WERI-Rb-1 (cell line): ENCODE data around the gene ERN1.

Experiments used
- DNase-seq: peaks from one replicate; pipeline ENCODE4 v3.0.0-alpha.2; 2020
- H3K27ac ChIP-seq: fragments of 250-450 bp; sonication (Bioruptor Pico); 2 replicates; pipeline ENCODE4 v1.5.1; 2020; ENCODE audit warnings: mild to moderate bottlenecking, moderate library complexity
- H3K27me3 ChIP-seq: fragments of 250-450 bp; sonication (Bioruptor Pico); 2 replicates; pipeline ENCODE4 v1.5.1; 2021; ENCODE audit warnings: mild to moderate bottlenecking, low read depth, moderate library complexity; ENCODE audit not compliant: insufficient read depth, severe bottlenecking
- H3K36me3 ChIP-seq: fragments of 250-450 bp; sonication (Bioruptor Pico); 2 replicates; pipeline ENCODE4 v1.5.1; 2020; ENCODE audit warnings: mild to moderate bottlenecking, moderate library complexity
- H3K4me3 ChIP-seq: 2 replicates; pipeline ENCODE4 v1.5.1; 2011; ENCODE audit warnings: low read depth, mild to moderate bottlenecking, control low read depth, low read length
- H3K9me3 ChIP-seq: fragments of 250-450 bp; sonication (Bioruptor Pico); 2 replicates; pipeline ENCODE4 v1.5.1; 2021; ENCODE audit warnings: mild to moderate bottlenecking, moderate library complexity; ENCODE audit not compliant: severe bottlenecking
- TF ChIP-seq, protein P1 (sequence below): IDR thresholded peaks from 2 replicates; pipeline ENCODE4 v1.5.1; 2011; ENCODE audit warnings: low read depth, mild to moderate bottlenecking, control low read depth, inconsistent platforms, low read length

Gene ERN1

DNA sequence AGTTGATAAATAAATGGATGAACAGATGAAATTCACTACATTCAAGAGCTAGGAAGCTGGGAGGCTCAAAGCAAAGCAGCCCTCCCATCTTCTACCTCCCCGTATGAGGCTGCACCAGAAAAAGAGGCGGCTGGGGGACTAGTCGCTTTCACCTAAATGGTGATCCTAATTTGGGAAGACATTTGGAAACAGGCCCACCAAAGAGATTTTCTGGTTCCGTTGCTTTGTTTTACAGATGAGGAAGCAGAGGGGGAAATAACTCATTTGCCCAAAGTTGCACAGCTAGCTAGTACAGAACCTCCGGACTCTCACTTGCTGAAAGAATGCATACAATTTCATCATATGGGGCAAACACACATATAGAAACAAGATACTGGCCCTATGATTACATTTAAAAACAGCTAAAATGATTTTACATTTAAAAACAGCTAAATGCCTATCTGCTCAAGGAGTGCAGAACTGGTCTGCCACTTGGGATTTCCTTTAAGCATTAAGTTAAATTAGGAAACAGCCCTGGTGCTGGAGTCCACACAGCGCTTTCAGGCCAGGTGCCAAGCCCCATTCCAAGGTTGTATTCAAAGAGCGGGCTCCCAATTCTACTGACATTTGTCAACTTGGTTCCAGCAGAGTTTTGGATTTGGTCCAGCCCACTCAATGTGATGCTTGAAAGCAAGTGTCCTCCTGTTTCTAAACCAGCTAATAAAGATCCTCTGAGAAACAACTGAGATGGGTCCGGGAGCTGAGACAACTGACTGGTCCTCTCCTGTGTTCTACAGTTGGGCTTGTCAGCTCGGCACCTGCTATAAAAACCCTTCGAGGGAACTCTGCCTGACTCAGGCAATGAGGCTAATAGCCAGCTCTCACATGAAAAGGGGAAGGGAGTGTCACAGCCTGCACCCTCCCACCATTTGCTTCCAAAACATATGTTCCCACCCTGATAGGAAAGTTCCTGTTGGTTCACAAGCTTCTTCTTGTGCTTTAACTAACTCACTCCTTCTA is 11.7 kb downstream of the ERN1 start:
- H3K27me3 ChIP-seq: no peaks in the 10 kb centered on the region
- no peak overlapping the region for H3K27ac ChIP-seq
- no peak for DNase-seq
- H3K36me3 ChIP-seq: peaks cover 3% of the 10 kb centered on the region
- H3K9me3 ChIP-seq: no peaks in the 10 kb centered on the region
- TF ChIP-seq, protein P1, sequence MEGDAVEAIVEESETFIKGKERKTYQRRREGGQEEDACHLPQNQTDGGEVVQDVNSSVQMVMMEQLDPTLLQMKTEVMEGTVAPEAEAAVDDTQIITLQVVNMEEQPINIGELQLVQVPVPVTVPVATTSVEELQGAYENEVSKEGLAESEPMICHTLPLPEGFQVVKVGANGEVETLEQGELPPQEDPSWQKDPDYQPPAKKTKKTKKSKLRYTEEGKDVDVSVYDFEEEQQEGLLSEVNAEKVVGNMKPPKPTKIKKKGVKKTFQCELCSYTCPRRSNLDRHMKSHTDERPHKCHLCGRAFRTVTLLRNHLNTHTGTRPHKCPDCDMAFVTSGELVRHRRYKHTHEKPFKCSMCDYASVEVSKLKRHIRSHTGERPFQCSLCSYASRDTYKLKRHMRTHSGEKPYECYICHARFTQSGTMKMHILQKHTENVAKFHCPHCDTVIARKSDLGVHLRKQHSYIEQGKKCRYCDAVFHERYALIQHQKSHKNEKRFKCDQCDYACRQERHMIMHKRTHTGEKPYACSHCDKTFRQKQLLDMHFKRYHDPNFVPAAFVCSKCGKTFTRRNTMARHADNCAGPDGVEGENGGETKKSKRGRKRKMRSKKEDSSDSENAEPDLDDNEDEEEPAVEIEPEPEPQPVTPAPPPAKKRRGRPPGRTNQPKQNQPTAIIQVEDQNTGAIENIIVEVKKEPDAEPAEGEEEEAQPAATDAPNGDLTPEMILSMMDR: no peak
- H3K4me3 ChIP-seq: no peak overlapping the region

DNA sequence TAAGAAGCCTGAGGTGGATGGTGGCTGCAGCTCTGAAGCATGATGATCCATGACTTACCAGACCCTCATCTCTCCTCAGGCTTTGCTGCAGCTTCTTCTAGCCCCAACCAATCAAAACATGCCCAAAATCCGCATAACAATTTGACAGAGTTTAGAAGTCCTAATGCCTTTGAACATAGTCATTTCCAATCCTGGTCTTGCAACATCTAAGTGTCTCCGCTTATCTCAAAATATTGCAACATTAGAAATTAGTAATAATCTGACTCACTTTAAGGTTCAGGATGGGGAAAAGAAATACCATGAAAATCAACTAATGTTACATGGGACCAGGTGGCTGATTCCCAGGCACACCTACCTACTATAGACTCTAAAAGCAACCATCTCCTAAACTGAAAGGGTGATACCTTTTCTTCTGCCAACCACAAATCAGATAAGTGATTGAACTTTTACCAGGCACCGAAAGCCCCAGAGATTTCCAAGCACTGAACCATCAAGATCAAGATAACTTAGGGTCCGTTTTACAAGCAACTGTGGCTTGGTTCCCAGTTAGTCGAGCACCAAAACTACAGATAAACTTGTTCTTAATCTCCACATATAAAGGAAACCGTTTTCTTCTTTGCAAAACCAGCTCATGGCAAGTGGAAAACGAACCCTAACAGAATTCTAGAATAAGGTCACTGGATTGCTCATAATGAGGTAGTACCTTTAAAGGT is 14.0 kb downstream of the ERN1 start:
- Histone ChIP-seq H3K27me3 (no peaks in the 10 kb centered on the region), H3K27ac (no peak overlapping the region), H3K36me3 (no peaks in the 10 kb centered on the region), H3K4me3 (no peak overlapping the region), H3K9me3 (no peaks in the 10 kb centered on the region)
- TF ChIP-seq, protein P1: no peak
- no peak for DNase-seq

DNA sequence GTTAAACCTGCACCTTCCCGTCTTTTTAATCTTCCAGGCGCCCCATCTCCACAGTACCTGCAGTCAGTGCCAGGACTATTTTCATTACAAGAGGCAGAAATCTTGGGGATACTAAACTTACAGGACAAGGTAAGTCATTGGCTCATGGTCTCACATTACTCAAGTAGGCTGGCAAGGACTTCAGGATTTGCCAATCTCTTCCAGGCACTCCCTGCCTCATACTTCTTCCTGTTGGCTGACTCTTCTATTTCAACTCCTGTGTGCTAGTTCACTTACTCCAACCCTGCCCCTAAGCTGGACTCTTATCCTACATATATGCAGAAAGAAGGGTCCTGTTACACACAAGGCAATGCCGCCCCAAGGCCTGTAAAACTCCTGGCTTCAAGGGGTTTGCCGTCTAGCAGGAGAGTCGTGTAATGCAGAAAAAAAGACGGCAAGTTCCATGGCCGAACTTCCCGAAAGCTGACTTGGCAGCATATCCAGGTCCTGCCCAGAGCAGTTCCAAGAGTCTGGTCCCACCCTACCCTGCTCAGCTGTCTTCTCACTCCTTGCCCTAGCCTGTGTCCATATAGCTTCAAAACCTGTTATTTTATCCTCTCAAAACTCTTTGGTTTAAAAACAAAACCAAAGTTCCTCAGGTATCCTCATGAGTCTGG is 14.8 kb downstream of the ERN1 start:
- TF ChIP-seq, protein P1: no peak
- H3K4me3 ChIP-seq: no peak overlapping the region

DNA sequence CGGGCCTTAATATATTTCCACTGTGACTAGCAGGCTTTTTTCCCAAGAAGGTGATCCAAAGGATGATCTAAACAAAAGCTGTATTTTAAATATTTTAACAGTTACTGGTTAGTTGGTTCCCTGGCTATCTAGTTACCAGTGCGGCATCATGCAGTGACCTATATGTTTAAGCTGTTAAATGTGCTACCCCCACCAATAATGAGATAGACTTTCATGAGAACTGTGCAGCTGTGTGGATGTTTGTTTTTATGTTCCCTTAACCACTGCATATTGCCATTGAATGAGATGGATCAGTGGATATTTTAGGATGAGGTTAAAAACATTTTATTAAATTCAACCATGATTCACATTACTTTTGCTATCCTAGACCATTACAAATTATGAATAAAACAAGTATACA is 16.9 kb downstream of the ERN1 start:
- no peaks in the 10 kb centered on the region for H3K36me3 ChIP-seq
- no peak for DNase-seq
- no peak overlapping the region for H3K27ac ChIP-seq
- no peaks in the 10 kb centered on the region for H3K27me3 ChIP-seq
- no peaks in the 10 kb centered on the region for H3K9me3 ChIP-seq
- TF ChIP-seq, protein P1: no peak
- no peak overlapping the region for H3K4me3 ChIP-seq

More for the DNA sequence above, 14.8 kb downstream of the ERN1 start:
- H3K9me3 ChIP-seq: no peaks in the 10 kb centered on the region
- no peaks in the 10 kb centered on the region for H3K36me3 ChIP-seq
- DNase-seq: no peak
- no peak overlapping the region for H3K27ac ChIP-seq
- no peaks in the 10 kb centered on the region for H3K27me3 ChIP-seq

DNA sequence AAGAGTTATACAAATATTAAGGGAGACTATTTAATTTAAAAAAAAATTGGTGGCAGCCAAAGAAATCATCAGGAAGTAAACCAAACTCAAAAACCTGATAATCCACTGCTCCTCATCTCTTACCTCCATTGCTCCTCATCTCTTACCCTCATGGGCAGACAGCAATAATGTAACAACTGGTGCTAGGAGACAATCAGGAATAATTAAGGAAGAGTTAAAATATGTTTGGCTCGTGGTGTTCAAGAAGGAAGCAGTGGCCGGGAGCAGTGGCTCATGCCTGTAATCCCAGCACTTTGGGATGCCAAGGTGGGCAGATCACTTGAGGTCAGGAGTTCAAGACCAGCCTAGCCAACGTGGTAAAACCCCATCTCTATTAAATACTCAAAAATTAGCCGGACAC is 18.1 kb downstream of the ERN1 start:
- TF ChIP-seq, protein P1: no peak
- no peak for DNase-seq
- no peak overlapping the region for H3K27ac ChIP-seq

More for the DNA sequence above, 18.1 kb downstream of the ERN1 start:
- Histone ChIP-seq H3K27me3 (no peaks in the 10 kb centered on the region), H3K9me3 (no peaks in the 10 kb centered on the region), H3K36me3 (no peaks in the 10 kb centered on the region), H3K4me3 (no peak overlapping the region)
